Neural progenitor cell (in vitro differentiated cells): ENCODE data around the gene RXRA. TPM values are rescaled to one million over a fixed set of nuclear protein-coding genes. Genes with fewer than 3 reads are reported as not detected.

Source experiments
- DNase-seq: peaks from one replicate; pipeline ENCODE4 v3.0.0-alpha.2; 2016; ENCODE audit warnings: low spot score
- H2AFZ ChIP-seq: fragments of 200-600 bp; sonication (generic); replicated peaks from 2 replicates; pipeline ENCODE4 v1.6.1; 2016; ENCODE audit warnings: antibody characterized with exemption
- H3F3A ChIP-seq: fragments of 200-600 bp; sonication (generic); 2 replicates; pipeline ENCODE4 v1.6.1; 2016; ENCODE audit warnings: antibody characterized with exemption, low read depth
- H3K27ac ChIP-seq: fragments of 200-600 bp; sonication (generic); 2 replicates; pipeline ENCODE4 v1.5.1; 2016; ENCODE audit warnings: mild to moderate bottlenecking
- H3K27me3 ChIP-seq: fragments of 200-600 bp; sonication (generic); 2 replicates; pipeline ENCODE4 v1.6.1; 2016; ENCODE audit warnings: mild to moderate bottlenecking, moderate library complexity
- H3K36me3 ChIP-seq: fragments of 200-600 bp; sonication (generic); 2 replicates; pipeline ENCODE4 v1.5.1; 2016
- H3K4me1 ChIP-seq: fragments of 200-600 bp; sonication (generic); 2 replicates; pipeline ENCODE4 v1.6.1; 2016; ENCODE audit warnings: mixed run types
- H3K4me2 ChIP-seq: fragments of 200-600 bp; sonication (generic); 2 replicates; pipeline ENCODE4 v1.6.1; 2016
- H3K4me3 ChIP-seq: fragments of 200-600 bp; sonication (generic); 2 replicates; pipeline ENCODE4 v1.5.1; 2016
- H3K79me2 ChIP-seq: fragments of 200-600 bp; sonication (generic); 2 replicates; pipeline ENCODE4 v1.6.1; 2016; ENCODE audit warnings: low read depth
- H3K9ac ChIP-seq: fragments of 200-600 bp; sonication (generic); 2 replicates; pipeline ENCODE4 v1.6.1; 2016
- H3K9me3 ChIP-seq: fragments of 200-600 bp; sonication (generic); 2 replicates; pipeline ENCODE4 v1.5.1; 2016; ENCODE audit warnings: low read depth
- H4K20me1 ChIP-seq: fragments of 200-600 bp; sonication (generic); 2 replicates; pipeline ENCODE4 v1.6.1; 2016; ENCODE audit warnings: low read depth
- H3K27ac Mint-ChIP-seq: 3 replicates; pipeline ENCODE4 v1.8.0; 2021; ENCODE audit warnings: mixed read lengths
- H3K27me3 Mint-ChIP-seq: 2 replicates; pipeline ENCODE4 v1.8.0; 2022; ENCODE audit warnings: low read depth, mild to moderate bottlenecking, inconsistent platforms, moderate library complexity, mixed read lengths; ENCODE audit not compliant: insufficient read depth
- H3K36me3 Mint-ChIP-seq: 3 replicates; pipeline ENCODE4 v1.8.0; 2021; ENCODE audit warnings: mixed read lengths
- H3K4me1 Mint-ChIP-seq: 3 replicates; pipeline ENCODE4 v1.8.0; 2021; ENCODE audit warnings: mixed read lengths
- H3K4me3 Mint-ChIP-seq: 3 replicates; pipeline ENCODE4 v1.8.0; 2021; ENCODE audit warnings: mild to moderate bottlenecking, moderate library complexity, mixed read lengths
- H3K9me3 Mint-ChIP-seq: 3 replicates; pipeline ENCODE4 v1.8.0; 2020; ENCODE audit warnings: mixed read lengths
- CTCF ChIP-seq: fragments of 200-600 bp; sonication (generic); IDR thresholded peaks from 2 replicates; pipeline ENCODE4 v1.5.1; 2017; ENCODE audit warnings: antibody characterized with exemption, mild to moderate bottlenecking
- EZH2 ChIP-seq: fragments of 200-600 bp; sonication (generic); IDR thresholded peaks from 2 replicates; pipeline ENCODE4 v1.6.1; 2017; ENCODE audit warnings: antibody characterized with exemption, mild to moderate bottlenecking, moderate library complexity
- EZH2phosphoT487 ChIP-seq: fragments of 200-600 bp; sonication (generic); IDR thresholded peaks from 2 replicates; pipeline ENCODE4 v1.6.1; 2017; ENCODE audit warnings: antibody characterized with exemption
- total RNA-seq: library from RNA; depleted of rRNA; stranded (reverse); fragments of >200 nt; gene quantifications from 2 replicates; pipeline ENCODE4 v1.2.3, GENCODE V29; 2015; ENCODE audit warnings: low replicate concordance

The RXRA gene
- total RNA-seq, 1 donor from 2014 or later, result 11.6 TPM

GRCh38 chr9:134319306-134320125, 6.7 kb upstream of the RXRA start:
- no peak overlapping the region for H3K27ac Mint-ChIP-seq
- no peaks in the 10 kb centered on the region for H3K9me3 Mint-ChIP-seq
- peak; percentile 68 for DNase-seq
- Histone ChIP-seq H3K4me2 (peak overlapping the region; percentile 24), H4K20me1 (no peaks in the 10 kb centered on the region), H3K9me3 (no peaks in the 10 kb centered on the region), H3K4me3 (no peak overlapping the region), H3K36me3 (no peaks in the 10 kb centered on the region), H3K4me1 (peaks cover 42% of the 10 kb centered on the region), H3F3A (peaks cover 36% of the 10 kb centered on the region), H2AFZ (peak overlapping the region; percentile 20), H3K27ac (no peak overlapping the region), H3K9ac (no peak overlapping the region), H3K79me2 (no peaks in the 10 kb centered on the region), H3K27me3 (no peaks in the 10 kb centered on the region)
- no peaks in the 10 kb centered on the region for H3K36me3 Mint-ChIP-seq
- TF ChIP-seq EZH2 (no peak), CTCF (no peak), EZH2phosphoT487 (no peak)
- H3K4me3 Mint-ChIP-seq, result no peak overlapping the region
- peaks cover 56% of the 10 kb centered on the region for H3K4me1 Mint-ChIP-seq
- peaks cover 16% of the 10 kb centered on the region for H3K27me3 Mint-ChIP-seq

DNA sequence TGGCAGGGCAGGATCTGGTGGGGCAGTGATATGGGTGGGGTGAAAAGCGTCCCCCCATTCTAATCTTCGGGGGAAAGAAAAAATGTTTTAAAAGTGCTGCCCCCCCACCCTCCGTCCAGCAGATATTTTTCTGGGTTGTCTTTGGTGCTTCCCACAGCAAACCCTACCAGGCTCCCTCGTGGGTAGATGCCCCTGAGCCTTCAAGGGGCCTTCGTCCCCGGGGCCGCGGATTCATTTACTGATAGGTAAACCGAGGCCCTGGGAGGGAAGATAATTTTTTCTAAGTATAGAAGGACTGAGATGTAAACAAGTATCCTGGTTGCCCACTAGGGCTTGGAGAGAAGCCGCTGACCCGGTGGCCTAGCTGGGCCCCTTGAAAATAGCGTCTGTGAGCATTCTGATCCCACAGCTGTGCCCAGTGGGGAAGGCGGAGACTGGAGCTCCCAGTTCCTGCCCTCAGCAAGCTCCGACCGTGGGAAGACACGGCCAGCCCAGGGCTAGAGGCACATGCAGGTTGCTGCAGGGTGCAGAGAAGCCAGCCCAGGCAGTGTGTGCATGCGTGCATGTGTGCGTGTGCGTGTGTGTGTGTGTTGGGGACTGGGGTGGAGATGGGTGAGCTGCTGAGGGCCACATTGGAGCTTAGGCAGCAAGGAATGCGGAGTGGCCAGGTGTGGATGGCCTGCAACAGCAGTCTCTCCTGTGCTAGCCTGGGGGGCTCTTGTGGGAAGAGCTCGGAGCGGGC, 6.0 kb upstream of the RXRA start:
- Mint-ChIP-seq H3K27ac (peak overlapping the region; percentile 95), H3K4me1 (peaks cover 51% of the 10 kb centered on the region), H3K9me3 (no peaks in the 10 kb centered on the region), H3K27me3 (peaks cover 19% of the 10 kb centered on the region), H3K36me3 (no peaks in the 10 kb centered on the region), H3K4me3 (peak overlapping the region; percentile 72)
- no peak for TF ChIP-seq EZH2
- no peak for TF ChIP-seq EZH2phosphoT487
- TF ChIP-seq CTCF, result no peak
- no peak overlapping the region for H3K4me3 ChIP-seq
- peak overlapping the region; percentile 24 for H3K4me2 ChIP-seq
- peak overlapping the region; percentile 20 for H2AFZ ChIP-seq
- no peaks in the 10 kb centered on the region for H3K9me3 ChIP-seq
- peaks cover 30% of the 10 kb centered on the region for H3F3A ChIP-seq
- no peak overlapping the region for H3K27ac ChIP-seq
- peaks cover 40% of the 10 kb centered on the region for H3K4me1 ChIP-seq
- H3K27me3 ChIP-seq, result no peaks in the 10 kb centered on the region
- H3K9ac ChIP-seq, result no peak overlapping the region
- H3K36me3 ChIP-seq, result no peaks in the 10 kb centered on the region
- H3K79me2 ChIP-seq, result no peaks in the 10 kb centered on the region
- peak; percentile 58 for DNase-seq
- no peaks in the 10 kb centered on the region for H4K20me1 ChIP-seq

DNA sequence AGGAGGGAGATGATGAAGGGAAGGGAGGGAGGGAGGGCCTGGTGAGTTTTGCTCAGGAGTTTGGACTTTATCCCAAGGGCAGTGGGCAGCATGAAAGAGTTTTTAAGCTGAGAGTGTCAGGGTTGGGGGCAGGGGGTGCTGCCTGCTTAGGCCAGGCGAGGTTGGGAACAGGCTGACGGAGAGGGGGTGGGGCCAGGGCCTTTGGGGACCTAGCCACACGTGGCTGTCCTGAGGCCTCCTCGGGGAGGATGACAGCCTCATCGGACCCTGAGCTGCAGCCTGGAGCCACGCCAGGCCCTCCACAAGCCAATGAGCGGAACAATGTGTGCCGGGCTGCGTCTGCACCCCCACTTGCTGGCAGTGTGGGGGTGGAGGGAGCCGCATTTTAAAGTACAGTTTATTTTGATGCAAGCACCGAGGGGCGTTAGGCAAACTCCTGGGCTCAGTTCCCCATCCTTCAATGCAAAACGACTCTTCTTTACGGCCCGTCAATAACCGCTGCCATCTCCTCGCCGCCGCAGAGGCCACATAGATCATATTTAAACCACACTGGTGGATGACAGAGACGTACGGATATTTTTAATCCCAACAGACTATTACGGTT, 5.3 kb upstream of the RXRA start:
- Histone ChIP-seq H3K27me3 (no peaks in the 10 kb centered on the region), H3K9ac (no peak overlapping the region), H3F3A (peaks cover 34% of the 10 kb centered on the region), H3K4me1 (peaks cover 34% of the 10 kb centered on the region), H3K79me2 (no peaks in the 10 kb centered on the region), H2AFZ (no peak overlapping the region), H3K4me2 (no peak overlapping the region), H3K4me3 (no peak overlapping the region), H4K20me1 (no peaks in the 10 kb centered on the region), H3K36me3 (no peaks in the 10 kb centered on the region), H3K27ac (no peak overlapping the region), H3K9me3 (no peaks in the 10 kb centered on the region)
- DNase-seq, result peak; percentile 44
- Mint-ChIP-seq H3K27me3 (peaks cover 19% of the 10 kb centered on the region), H3K36me3 (no peaks in the 10 kb centered on the region), H3K9me3 (no peaks in the 10 kb centered on the region), H3K27ac (no peak overlapping the region), H3K4me3 (no peak overlapping the region), H3K4me1 (peaks cover 48% of the 10 kb centered on the region)
- TF ChIP-seq CTCF (no peak), EZH2 (no peak), EZH2phosphoT487 (no peak)
